ENCODE measurements around the gene INIP. TPM values are rescaled to one million over a fixed set of nuclear protein-coding genes. Genes with fewer than 3 reads are reported as not detected.

INIP gene
- total RNA-seq, 1 experiment from 2014 or later, result 16.0 TPM

DNA sequence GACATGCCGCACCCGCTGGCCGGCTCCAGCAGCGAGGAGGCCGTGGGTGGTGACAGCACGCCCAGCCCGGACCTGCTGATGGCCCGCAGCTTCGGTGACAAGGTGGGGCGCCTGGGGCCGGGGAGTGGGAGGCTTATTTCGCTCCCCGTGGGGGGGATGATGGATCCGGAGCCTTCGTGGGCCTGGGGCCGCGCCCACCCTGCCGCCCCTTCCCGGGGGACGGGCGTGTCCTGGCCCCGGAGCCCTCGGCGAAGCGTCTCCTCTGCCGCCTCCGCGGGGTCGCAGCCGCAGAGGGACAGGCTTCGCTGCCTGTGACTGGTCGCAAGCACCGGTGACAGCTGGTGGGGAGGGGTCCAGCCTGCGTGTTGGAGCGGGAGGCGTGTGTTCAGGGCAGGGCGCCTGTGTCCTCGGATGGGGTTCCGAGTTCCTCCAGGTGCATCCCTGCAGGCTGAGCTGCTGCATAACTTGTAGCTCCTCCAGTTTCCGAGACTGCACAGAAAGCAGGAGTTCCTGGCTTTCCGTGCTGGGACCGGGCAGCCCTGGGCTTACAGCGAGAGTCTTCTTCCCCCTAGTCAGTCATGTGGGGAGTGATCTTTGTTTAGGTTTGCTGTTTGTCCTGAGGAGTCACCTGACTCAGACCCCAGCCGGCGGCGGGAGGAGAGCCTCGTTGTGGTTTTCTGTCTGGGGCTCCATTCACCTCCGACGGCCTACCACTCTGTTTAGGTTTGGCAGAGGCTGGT, 33.3 kb upstream of the INIP start:
- Mint-ChIP-seq H3K4me1 (peaks cover 22% of the 10 kb centered on the region), H3K9me3 (no peaks in the 10 kb centered on the region), H3K36me3 (no peaks in the 10 kb centered on the region), H3K4me3 (peak overlapping the region; percentile 82), H3K27ac (no peak overlapping the region), H3K27me3 (ENCODE audit: low read depth) (peaks cover 10% of the 10 kb centered on the region)
- CTCF ChIA-PET, result interaction anchor here (0.8 to 2.3 kb wide), 6 partner anchors 33 to 152 kb away, joined by 3 to 12 read pairs (median 5); partner anchors contain the start of gene INIP
- DNase-seq (ENCODE audit: low spot score), result peak; percentile 65
- POLR2A ChIA-PET, result interaction anchor here (1.3 to 2.0 kb wide), 2 partner anchors 13 to 33 kb away, joined by 4 to 6 read pairs; partner anchors contain the start of gene INIP
- peak; percentile 65 for ATAC-seq
- TF ChIP-seq, protein P1, sequence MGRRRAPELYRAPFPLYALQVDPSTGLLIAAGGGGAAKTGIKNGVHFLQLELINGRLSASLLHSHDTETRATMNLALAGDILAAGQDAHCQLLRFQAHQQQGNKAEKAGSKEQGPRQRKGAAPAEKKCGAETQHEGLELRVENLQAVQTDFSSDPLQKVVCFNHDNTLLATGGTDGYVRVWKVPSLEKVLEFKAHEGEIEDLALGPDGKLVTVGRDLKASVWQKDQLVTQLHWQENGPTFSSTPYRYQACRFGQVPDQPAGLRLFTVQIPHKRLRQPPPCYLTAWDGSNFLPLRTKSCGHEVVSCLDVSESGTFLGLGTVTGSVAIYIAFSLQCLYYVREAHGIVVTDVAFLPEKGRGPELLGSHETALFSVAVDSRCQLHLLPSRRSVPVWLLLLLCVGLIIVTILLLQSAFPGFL (CRISPR knock-in tag; IDR thresholded peaks at IDR 0.05; ENCODE audit: borderline replicate concordance), result no peak
- TF ChIP-seq ETV6 (CRISPR knock-in tag; IDR thresholded peaks at IDR 0.05) (peak; percentile 48; the same call in 1 of the 2 replicates), CREM (CRISPR knock-in tag; IDR thresholded peaks at IDR 0.05) (no peak), NR3C1 (CRISPR knock-in tag; conservative IDR thresholded peaks at IDR 0.05; ENCODE audit: low read depth) (no peak), MYBL2 (CRISPR knock-in tag; IDR thresholded peaks at IDR 0.05) (no peak)
- TF ChIP-seq, protein P2, sequence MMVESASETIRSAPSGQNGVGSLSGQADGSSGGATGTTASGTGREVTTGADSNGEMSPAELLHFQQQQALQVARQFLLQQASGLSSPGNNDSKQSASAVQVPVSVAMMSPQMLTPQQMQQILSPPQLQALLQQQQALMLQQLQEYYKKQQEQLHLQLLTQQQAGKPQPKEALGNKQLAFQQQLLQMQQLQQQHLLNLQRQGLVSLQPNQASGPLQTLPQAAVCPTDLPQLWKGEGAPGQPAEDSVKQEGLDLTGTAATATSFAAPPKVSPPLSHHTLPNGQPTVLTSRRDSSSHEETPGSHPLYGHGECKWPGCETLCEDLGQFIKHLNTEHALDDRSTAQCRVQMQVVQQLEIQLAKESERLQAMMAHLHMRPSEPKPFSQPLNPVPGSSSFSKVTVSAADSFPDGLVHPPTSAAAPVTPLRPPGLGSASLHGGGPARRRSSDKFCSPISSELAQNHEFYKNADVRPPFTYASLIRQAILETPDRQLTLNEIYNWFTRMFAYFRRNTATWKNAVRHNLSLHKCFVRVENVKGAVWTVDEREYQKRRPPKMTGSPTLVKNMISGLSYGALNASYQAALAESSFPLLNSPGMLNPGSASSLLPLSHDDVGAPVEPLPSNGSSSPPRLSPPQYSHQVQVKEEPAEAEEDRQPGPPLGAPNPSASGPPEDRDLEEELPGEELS (CRISPR knock-in tag; IDR thresholded peaks at IDR 0.05), result peak; percentile 22; the same call in 1 of the 2 replicates
- TF ChIP-seq, protein P3, sequence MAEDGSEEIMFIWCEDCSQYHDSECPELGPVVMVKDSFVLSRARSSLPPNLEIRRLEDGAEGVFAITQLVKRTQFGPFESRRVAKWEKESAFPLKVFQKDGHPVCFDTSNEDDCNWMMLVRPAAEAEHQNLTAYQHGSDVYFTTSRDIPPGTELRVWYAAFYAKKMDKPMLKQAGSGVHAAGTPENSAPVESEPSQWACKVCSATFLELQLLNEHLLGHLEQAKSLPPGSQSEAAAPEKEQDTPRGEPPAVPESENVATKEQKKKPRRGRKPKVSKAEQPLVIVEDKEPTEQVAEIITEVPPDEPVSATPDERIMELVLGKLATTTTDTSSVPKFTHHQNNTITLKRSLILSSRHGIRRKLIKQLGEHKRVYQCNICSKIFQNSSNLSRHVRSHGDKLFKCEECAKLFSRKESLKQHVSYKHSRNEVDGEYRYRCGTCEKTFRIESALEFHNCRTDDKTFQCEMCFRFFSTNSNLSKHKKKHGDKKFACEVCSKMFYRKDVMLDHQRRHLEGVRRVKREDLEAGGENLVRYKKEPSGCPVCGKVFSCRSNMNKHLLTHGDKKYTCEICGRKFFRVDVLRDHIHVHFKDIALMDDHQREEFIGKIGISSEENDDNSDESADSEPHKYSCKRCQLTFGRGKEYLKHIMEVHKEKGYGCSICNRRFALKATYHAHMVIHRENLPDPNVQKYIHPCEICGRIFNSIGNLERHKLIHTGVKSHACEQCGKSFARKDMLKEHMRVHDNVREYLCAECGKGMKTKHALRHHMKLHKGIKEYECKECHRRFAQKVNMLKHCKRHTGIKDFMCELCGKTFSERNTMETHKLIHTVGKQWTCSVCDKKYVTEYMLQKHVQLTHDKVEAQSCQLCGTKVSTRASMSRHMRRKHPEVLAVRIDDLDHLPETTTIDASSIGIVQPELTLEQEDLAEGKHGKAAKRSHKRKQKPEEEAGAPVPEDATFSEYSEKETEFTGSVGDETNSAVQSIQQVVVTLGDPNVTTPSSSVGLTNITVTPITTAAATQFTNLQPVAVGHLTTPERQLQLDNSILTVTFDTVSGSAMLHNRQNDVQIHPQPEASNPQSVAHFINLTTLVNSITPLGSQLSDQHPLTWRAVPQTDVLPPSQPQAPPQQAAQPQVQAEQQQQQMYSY (CRISPR knock-in tag; IDR thresholded peaks at IDR 0.05), result no peak
- TF ChIP-seq, protein P4, sequence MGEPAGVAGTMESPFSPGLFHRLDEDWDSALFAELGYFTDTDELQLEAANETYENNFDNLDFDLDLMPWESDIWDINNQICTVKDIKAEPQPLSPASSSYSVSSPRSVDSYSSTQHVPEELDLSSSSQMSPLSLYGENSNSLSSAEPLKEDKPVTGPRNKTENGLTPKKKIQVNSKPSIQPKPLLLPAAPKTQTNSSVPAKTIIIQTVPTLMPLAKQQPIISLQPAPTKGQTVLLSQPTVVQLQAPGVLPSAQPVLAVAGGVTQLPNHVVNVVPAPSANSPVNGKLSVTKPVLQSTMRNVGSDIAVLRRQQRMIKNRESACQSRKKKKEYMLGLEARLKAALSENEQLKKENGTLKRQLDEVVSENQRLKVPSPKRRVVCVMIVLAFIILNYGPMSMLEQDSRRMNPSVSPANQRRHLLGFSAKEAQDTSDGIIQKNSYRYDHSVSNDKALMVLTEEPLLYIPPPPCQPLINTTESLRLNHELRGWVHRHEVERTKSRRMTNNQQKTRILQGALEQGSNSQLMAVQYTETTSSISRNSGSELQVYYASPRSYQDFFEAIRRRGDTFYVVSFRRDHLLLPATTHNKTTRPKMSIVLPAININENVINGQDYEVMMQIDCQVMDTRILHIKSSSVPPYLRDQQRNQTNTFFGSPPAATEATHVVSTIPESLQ (CRISPR knock-in tag; IDR thresholded peaks at IDR 0.05), result no peak
- TF ChIP-seq, protein P5, sequence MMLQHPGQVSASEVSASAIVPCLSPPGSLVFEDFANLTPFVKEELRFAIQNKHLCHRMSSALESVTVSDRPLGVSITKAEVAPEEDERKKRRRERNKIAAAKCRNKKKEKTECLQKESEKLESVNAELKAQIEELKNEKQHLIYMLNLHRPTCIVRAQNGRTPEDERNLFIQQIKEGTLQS (CRISPR knock-in tag; conservative IDR thresholded peaks at IDR 0.05), result no peak
- TF ChIP-seq, protein P6, sequence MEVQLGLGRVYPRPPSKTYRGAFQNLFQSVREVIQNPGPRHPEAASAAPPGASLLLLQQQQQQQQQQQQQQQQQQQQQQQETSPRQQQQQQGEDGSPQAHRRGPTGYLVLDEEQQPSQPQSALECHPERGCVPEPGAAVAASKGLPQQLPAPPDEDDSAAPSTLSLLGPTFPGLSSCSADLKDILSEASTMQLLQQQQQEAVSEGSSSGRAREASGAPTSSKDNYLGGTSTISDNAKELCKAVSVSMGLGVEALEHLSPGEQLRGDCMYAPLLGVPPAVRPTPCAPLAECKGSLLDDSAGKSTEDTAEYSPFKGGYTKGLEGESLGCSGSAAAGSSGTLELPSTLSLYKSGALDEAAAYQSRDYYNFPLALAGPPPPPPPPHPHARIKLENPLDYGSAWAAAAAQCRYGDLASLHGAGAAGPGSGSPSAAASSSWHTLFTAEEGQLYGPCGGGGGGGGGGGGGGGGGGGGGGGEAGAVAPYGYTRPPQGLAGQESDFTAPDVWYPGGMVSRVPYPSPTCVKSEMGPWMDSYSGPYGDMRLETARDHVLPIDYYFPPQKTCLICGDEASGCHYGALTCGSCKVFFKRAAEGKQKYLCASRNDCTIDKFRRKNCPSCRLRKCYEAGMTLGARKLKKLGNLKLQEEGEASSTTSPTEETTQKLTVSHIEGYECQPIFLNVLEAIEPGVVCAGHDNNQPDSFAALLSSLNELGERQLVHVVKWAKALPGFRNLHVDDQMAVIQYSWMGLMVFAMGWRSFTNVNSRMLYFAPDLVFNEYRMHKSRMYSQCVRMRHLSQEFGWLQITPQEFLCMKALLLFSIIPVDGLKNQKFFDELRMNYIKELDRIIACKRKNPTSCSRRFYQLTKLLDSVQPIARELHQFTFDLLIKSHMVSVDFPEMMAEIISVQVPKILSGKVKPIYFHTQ (CRISPR knock-in tag; IDR thresholded peaks at IDR 0.05), result no peak
- TF ChIP-seq, protein P7, sequence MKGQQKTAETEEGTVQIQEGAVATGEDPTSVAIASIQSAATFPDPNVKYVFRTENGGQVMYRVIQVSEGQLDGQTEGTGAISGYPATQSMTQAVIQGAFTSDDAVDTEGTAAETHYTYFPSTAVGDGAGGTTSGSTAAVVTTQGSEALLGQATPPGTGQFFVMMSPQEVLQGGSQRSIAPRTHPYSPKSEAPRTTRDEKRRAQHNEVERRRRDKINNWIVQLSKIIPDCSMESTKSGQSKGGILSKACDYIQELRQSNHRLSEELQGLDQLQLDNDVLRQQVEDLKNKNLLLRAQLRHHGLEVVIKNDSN (CRISPR knock-in tag; IDR thresholded peaks at IDR 0.05), result peak; percentile 88
- TF ChIP-seq, protein P8, sequence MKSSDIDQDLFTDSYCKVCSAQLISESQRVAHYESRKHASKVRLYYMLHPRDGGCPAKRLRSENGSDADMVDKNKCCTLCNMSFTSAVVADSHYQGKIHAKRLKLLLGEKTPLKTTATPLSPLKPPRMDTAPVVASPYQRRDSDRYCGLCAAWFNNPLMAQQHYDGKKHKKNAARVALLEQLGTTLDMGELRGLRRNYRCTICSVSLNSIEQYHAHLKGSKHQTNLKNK (CRISPR knock-in tag; IDR thresholded peaks at IDR 0.05), result no peak
- TF ChIP-seq, protein P9, sequence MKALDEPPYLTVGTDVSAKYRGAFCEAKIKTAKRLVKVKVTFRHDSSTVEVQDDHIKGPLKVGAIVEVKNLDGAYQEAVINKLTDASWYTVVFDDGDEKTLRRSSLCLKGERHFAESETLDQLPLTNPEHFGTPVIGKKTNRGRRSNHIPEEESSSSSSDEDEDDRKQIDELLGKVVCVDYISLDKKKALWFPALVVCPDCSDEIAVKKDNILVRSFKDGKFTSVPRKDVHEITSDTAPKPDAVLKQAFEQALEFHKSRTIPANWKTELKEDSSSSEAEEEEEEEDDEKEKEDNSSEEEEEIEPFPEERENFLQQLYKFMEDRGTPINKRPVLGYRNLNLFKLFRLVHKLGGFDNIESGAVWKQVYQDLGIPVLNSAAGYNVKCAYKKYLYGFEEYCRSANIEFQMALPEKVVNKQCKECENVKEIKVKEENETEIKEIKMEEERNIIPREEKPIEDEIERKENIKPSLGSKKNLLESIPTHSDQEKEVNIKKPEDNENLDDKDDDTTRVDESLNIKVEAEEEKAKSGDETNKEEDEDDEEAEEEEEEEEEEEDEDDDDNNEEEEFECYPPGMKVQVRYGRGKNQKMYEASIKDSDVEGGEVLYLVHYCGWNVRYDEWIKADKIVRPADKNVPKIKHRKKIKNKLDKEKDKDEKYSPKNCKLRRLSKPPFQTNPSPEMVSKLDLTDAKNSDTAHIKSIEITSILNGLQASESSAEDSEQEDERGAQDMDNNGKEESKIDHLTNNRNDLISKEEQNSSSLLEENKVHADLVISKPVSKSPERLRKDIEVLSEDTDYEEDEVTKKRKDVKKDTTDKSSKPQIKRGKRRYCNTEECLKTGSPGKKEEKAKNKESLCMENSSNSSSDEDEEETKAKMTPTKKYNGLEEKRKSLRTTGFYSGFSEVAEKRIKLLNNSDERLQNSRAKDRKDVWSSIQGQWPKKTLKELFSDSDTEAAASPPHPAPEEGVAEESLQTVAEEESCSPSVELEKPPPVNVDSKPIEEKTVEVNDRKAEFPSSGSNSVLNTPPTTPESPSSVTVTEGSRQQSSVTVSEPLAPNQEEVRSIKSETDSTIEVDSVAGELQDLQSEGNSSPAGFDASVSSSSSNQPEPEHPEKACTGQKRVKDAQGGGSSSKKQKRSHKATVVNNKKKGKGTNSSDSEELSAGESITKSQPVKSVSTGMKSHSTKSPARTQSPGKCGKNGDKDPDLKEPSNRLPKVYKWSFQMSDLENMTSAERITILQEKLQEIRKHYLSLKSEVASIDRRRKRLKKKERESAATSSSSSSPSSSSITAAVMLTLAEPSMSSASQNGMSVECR (CRISPR knock-in tag; IDR thresholded peaks at IDR 0.05; ENCODE audit: borderline replicate concordance), result no peak
- TF ChIP-seq, protein P10, sequence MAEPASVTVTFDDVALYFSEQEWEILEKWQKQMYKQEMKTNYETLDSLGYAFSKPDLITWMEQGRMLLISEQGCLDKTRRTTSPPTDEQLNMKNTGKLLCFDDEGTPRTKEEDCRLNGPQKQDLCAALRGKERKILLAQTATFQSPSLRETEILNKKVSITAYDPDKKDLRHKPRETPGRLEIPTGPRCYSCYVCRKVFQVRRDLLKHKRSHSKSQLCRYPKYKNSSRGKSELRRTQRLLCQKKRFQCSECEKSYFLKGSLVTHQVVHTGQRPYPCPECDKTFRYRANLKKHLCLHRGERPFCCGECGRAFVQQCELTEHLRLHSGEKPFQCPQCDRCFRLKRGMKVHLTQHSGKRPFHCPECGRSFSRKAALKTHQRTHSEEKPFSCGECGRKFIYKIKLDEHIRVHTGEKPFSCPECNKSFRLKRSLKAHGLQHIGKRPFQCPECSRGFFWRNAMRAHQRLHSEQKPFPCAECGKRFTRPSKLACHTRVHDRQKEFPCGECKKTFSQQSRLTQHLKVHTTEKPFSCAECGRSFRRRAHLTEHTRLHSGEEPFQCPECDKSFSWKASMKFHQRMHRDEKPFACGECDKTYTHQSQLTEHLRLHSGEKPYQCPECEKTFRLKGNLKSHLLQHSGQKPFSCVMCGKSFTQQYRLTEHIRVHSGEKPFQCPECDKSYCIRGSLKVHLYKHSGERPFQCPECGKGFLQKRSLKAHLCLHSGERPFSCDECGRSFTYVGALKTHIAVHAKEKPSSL (CRISPR knock-in tag; conservative IDR thresholded peaks at IDR 0.05), result no peak
